Glutamatergic neuron (in vitro differentiated cells): ENCODE results near the gene ARMH1. TPM values are rescaled to one million over a fixed set of nuclear protein-coding genes. Genes with fewer than 3 reads are reported as not detected.

Experiments used
- DNase-seq: peaks from one replicate; pipeline ENCODE4 v3.0.0; 2022
- H3K27ac Mint-ChIP-seq: one replicate; pipeline ENCODE4 v1.8.0; 2020; ENCODE audit warnings: mild to moderate bottlenecking, mixed read lengths, inconsistent platforms; ENCODE audit not compliant: unreplicated experiment
- H3K27me3 Mint-ChIP-seq: one replicate; pipeline ENCODE4 v1.8.0; 2020; ENCODE audit warnings: mild to moderate bottlenecking, moderate library complexity, mixed read lengths, inconsistent platforms; ENCODE audit not compliant: unreplicated experiment
- H3K36me3 Mint-ChIP-seq: one replicate; pipeline ENCODE4 v1.8.0; 2020; ENCODE audit warnings: mild to moderate bottlenecking, mixed read lengths, inconsistent platforms; ENCODE audit not compliant: unreplicated experiment
- H3K4me1 Mint-ChIP-seq: one replicate; pipeline ENCODE4 v1.8.0; 2020; ENCODE audit warnings: mild to moderate bottlenecking, low read depth, mixed read lengths, inconsistent platforms; ENCODE audit not compliant: unreplicated experiment
- H3K4me3 Mint-ChIP-seq: one replicate; pipeline ENCODE4 v1.8.0; 2020; ENCODE audit warnings: mild to moderate bottlenecking, mixed read lengths, inconsistent platforms; ENCODE audit not compliant: unreplicated experiment
- H3K9me3 Mint-ChIP-seq: one replicate; pipeline ENCODE4 v1.8.0; 2020; ENCODE audit warnings: mild to moderate bottlenecking, moderate library complexity, mixed read lengths, inconsistent platforms; ENCODE audit not compliant: unreplicated experiment
- total RNA-seq: library from RNA; stranded (reverse); fragmentation: NEBNext Ultra II Directional; extraction: Animal tissue kit (Norgen Biotek cat#: 25700); gene quantifications from one replicate; pipeline ENCODE4 v1.2.1, GENCODE V29; 2021; ENCODE audit not compliant: unreplicated experiment
- TF ChIP-seq, protein P1 (sequence below): fragments of 200-600 bp; sonication (generic); IDR thresholded peaks from one replicate; pipeline ENCODE4 v1.5.0; 2021; ENCODE audit not compliant: partially characterized antibody, unreplicated experiment

ARMH1 gene
- total RNA-seq, 1 donor from 2014 or later = 4.9 TPM

GRCh38 chr1:44724296-44724954 lies 49.9 kb downstream of the ARMH1 start:
- H3K27ac Mint-ChIP-seq = no peak overlapping the region
- H3K9me3 Mint-ChIP-seq = peaks cover 4% of the 10 kb centered on the region
- TF ChIP-seq, protein P1, sequence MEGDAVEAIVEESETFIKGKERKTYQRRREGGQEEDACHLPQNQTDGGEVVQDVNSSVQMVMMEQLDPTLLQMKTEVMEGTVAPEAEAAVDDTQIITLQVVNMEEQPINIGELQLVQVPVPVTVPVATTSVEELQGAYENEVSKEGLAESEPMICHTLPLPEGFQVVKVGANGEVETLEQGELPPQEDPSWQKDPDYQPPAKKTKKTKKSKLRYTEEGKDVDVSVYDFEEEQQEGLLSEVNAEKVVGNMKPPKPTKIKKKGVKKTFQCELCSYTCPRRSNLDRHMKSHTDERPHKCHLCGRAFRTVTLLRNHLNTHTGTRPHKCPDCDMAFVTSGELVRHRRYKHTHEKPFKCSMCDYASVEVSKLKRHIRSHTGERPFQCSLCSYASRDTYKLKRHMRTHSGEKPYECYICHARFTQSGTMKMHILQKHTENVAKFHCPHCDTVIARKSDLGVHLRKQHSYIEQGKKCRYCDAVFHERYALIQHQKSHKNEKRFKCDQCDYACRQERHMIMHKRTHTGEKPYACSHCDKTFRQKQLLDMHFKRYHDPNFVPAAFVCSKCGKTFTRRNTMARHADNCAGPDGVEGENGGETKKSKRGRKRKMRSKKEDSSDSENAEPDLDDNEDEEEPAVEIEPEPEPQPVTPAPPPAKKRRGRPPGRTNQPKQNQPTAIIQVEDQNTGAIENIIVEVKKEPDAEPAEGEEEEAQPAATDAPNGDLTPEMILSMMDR = no peak

DNA sequence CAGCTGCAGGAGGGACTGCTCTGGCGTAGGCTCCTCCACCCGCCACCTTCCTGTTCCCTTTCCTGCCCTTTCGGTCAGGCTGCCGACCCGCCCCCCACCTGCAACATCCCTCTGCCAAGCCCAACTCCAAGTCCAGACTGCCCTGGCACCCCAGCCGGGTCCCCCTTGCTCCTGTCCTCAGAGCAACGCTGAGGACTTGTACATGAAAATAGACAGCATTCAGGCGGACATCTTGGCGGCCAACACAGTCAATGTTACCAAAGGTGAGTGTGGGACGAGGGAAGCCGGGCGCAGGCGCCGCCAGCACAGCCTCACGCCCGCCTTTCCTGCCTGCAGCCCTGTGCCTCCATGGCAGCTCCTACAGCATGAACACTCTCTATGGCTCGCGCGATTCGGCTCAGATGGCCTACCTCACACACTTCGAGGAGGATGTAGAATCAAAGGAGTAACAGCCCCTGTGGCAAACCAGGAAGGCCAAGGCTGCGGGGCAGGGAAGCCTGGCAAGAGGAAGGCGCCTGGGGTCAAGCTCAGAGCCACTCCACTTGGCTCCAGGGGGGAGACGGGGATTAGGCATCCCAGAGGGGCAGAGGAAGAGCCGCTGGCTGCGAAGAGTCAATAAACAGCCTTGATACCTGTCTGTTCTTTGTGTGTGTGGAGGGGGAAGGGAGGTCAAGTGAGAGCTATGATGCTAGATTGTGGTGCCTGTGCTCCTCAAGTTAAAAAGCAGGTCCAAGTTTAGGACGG lies 50.6 kb downstream of the ARMH1 start:
- no peak overlapping the region for H3K4me3 Mint-ChIP-seq
- H3K27me3 Mint-ChIP-seq = peaks cover 13% of the 10 kb centered on the region

More at GRCh38 chr1:44724296-44724954, 49.9 kb downstream of the ARMH1 start:
- no peak for DNase-seq
- Mint-ChIP-seq H3K4me3 (no peak overlapping the region), H3K4me1 (no peaks in the 10 kb centered on the region), H3K36me3 (no peaks in the 10 kb centered on the region), H3K27me3 (peaks cover 13% of the 10 kb centered on the region)

GRCh38 chr1:44730741-44731512 lies 56.4 kb downstream of the ARMH1 start, which contains the start of gene RNU5D-1:
RNU5D-1 (minus strand) TSS chr1:44731170.
- H3K36me3 Mint-ChIP-seq = no peaks in the 10 kb centered on the region
- peaks cover 5% of the 10 kb centered on the region for H3K9me3 Mint-ChIP-seq
- H3K27ac Mint-ChIP-seq = peak within 1 kb of the TSS; percentile 97
- H3K4me1 Mint-ChIP-seq = no peaks in the 10 kb centered on the region
- peak; percentile 87 for DNase-seq
- H3K27me3 Mint-ChIP-seq = peaks cover 8% of the 10 kb centered on the region
- TF ChIP-seq, protein P1 = peak; percentile 90
- peak within 1 kb of the TSS; percentile 70 for H3K4me3 Mint-ChIP-seq

More for the DNA sequence above, 50.6 kb downstream of the ARMH1 start:
- H3K36me3 Mint-ChIP-seq = no peaks in the 10 kb centered on the region
- TF ChIP-seq, protein P1 = no peak
- no peak for DNase-seq
- peaks cover 4% of the 10 kb centered on the region for H3K9me3 Mint-ChIP-seq
- no peak overlapping the region for H3K27ac Mint-ChIP-seq
- no peaks in the 10 kb centered on the region for H3K4me1 Mint-ChIP-seq

GRCh38 chr1:44733365-44733764 lies 58.9 kb downstream of the ARMH1 start:
- Mint-ChIP-seq H3K4me3 (no peak overlapping the region), H3K9me3 (peaks cover 6% of the 10 kb centered on the region), H3K36me3 (no peaks in the 10 kb centered on the region), H3K27me3 (peaks cover 4% of the 10 kb centered on the region), H3K4me1 (no peaks in the 10 kb centered on the region), H3K27ac (no peak overlapping the region)
- TF ChIP-seq, protein P1 = no peak
- no peak for DNase-seq
